Measurements from ENCODE around the gene SLC35F3. TPM values are rescaled to one million over a fixed set of nuclear protein-coding genes. Genes with fewer than 3 reads are reported as not detected.

The SLC35F3 gene
- total RNA-seq, 1 experiment from 2014 or later, result 22.7 TPM

- no peaks in the 10 kb centered on the region for H3K9me3 ChIP-seq (ENCODE audit: low read depth, low read length, poor library complexity, severe bottlenecking)
- BruUV-seq (replicated peaks), result no TSS peak
- H3K4me1 ChIP-seq (ENCODE audit: insufficient read depth, low read length, poor library complexity, severe bottlenecking), result no peaks in the 10 kb centered on the region
- no peak overlapping the region for H3K4me3 ChIP-seq (ENCODE audit: low read depth, low read length, poor library complexity, severe bottlenecking)
- ChIA-PET CTCF (no interaction called here), POLR2A (ENCODE audit: low non-redundant PET) (no interaction called here)
- peaks cover 5% of the 10 kb centered on the region for H3K27me3 ChIP-seq (replicated peaks; ENCODE audit: insufficient read depth, low read depth, low read length, poor library complexity)
- no peak overlapping the region for H3K27ac ChIP-seq (ENCODE audit: low read depth, low read length, poor library complexity, severe bottlenecking)
- intact Hi-C loops (cut with micrococcal nuclease; ENCODE audit: unreplicated experiment), result no loop called here
- no peak for DNase-seq (ENCODE audit: low spot score)
- no peaks in the 10 kb centered on the region for H3K36me3 ChIP-seq (ENCODE audit: insufficient read depth, low read length, poor library complexity, severe bottlenecking)
- no peak for TF ChIP-seq EZH2 (IDR thresholded peaks at IDR 0.05; ENCODE audit: borderline replicate concordance, low read depth, low read length, poor library complexity, severe bottlenecking)
- TF ChIP-seq, protein P1, sequence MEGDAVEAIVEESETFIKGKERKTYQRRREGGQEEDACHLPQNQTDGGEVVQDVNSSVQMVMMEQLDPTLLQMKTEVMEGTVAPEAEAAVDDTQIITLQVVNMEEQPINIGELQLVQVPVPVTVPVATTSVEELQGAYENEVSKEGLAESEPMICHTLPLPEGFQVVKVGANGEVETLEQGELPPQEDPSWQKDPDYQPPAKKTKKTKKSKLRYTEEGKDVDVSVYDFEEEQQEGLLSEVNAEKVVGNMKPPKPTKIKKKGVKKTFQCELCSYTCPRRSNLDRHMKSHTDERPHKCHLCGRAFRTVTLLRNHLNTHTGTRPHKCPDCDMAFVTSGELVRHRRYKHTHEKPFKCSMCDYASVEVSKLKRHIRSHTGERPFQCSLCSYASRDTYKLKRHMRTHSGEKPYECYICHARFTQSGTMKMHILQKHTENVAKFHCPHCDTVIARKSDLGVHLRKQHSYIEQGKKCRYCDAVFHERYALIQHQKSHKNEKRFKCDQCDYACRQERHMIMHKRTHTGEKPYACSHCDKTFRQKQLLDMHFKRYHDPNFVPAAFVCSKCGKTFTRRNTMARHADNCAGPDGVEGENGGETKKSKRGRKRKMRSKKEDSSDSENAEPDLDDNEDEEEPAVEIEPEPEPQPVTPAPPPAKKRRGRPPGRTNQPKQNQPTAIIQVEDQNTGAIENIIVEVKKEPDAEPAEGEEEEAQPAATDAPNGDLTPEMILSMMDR (conservative IDR thresholded peaks at IDR 0.05; ENCODE audit: low read depth, low read length), result no peak
Measured at GRCh38 chr1:233962878-233963277, 58.4 kb downstream of the SLC35F3 start.

DNA sequence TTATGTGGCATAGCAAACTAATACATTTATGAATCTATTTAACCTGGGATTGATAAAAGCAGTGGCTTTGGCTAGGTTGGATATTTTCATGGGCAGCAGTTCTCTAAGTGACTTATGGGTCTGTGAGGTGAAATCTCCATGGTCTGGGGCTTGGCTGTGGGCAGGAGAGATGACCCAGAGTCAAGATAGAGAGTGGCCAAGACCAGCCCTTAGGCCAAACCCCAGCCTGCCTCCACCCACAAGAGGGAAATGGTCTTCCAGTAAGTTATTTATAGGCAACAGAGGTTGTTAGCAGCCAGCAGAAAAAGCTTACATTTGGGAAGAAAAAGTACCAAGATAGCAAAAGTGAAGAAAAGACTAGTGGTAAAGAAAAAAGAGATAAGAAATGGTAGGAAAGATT is 61.4 kb downstream of the SLC35F3 start:
- no peaks in the 10 kb centered on the region for H3K36me3 ChIP-seq (ENCODE audit: insufficient read depth, low read length, poor library complexity, severe bottlenecking)
- no TSS peak for BruUV-seq (replicated peaks)
- H3K4me3 ChIP-seq (ENCODE audit: low read depth, low read length, poor library complexity, severe bottlenecking), result no peak overlapping the region
- no peaks in the 10 kb centered on the region for H3K4me1 ChIP-seq (ENCODE audit: insufficient read depth, low read length, poor library complexity, severe bottlenecking)
- DNase-seq (ENCODE audit: low spot score), result no peak
- TF ChIP-seq, protein P1 (conservative IDR thresholded peaks at IDR 0.05; ENCODE audit: low read depth, low read length), result no peak
- TF ChIP-seq EZH2 (IDR thresholded peaks at IDR 0.05; ENCODE audit: borderline replicate concordance, low read depth, low read length, poor library complexity, severe bottlenecking), result no peak
- H3K9me3 ChIP-seq (ENCODE audit: low read depth, low read length, poor library complexity, severe bottlenecking), result no peaks in the 10 kb centered on the region
- ChIA-PET CTCF (no interaction called here), POLR2A (ENCODE audit: low non-redundant PET) (no interaction called here)
- intact Hi-C loops (cut with micrococcal nuclease; ENCODE audit: unreplicated experiment), result no loop called here
- no peak overlapping the region for H3K27ac ChIP-seq (ENCODE audit: low read depth, low read length, poor library complexity, severe bottlenecking)
- no peaks in the 10 kb centered on the region for H3K27me3 ChIP-seq (replicated peaks; ENCODE audit: insufficient read depth, low read depth, low read length, poor library complexity)

- Histone ChIP-seq H3K27ac (ENCODE audit: low read depth, low read length, poor library complexity, severe bottlenecking) (no peak overlapping the region), H3K4me1 (ENCODE audit: insufficient read depth, low read length, poor library complexity, severe bottlenecking) (no peaks in the 10 kb centered on the region), H3K4me3 (ENCODE audit: low read depth, low read length, poor library complexity, severe bottlenecking) (no peak overlapping the region), H3K9me3 (ENCODE audit: low read depth, low read length, poor library complexity, severe bottlenecking) (no peaks in the 10 kb centered on the region), H3K27me3 (replicated peaks; ENCODE audit: insufficient read depth, low read depth, low read length, poor library complexity) (no peaks in the 10 kb centered on the region), H3K36me3 (ENCODE audit: insufficient read depth, low read length, poor library complexity, severe bottlenecking) (no peaks in the 10 kb centered on the region)
- DNase-seq (ENCODE audit: low spot score), result no peak
- intact Hi-C loops (cut with micrococcal nuclease; ENCODE audit: unreplicated experiment), result no loop called here
- TF ChIP-seq, protein P1 (conservative IDR thresholded peaks at IDR 0.05; ENCODE audit: low read depth, low read length), result no peak
- no peak for TF ChIP-seq EZH2 (IDR thresholded peaks at IDR 0.05; ENCODE audit: borderline replicate concordance, low read depth, low read length, poor library complexity, severe bottlenecking)
- no TSS peak for BruUV-seq (replicated peaks)
- CTCF ChIA-PET, result no interaction called here
- POLR2A ChIA-PET (ENCODE audit: low non-redundant PET), result no interaction called here
Measured at GRCh38 chr1:233971753-233972152, 67.3 kb downstream of the SLC35F3 start.
